A549 (cell line): ENCODE data around the gene PDS5B.

Source experiments
- CEBPB ChIP-seq, 2 experiments: fragments of >200 bp in 1 of 2; sonication (Bioruptor Twin) in 1 of 2; formaldehyde crosslinking in 1 of 2; IDR thresholded peaks; 2 replicates each; pipeline ENCODE4 v1.6.1; 2012 to 2016
- HOXA7 ChIP-seq: fragments of 250-450 bp; sonication (Bioruptor Pico); IDR thresholded peaks from 2 replicates; pipeline ENCODE4 v1.5.0; 2020; ENCODE audit warnings: mild to moderate bottlenecking, moderate library complexity
- MAFK ChIP-seq: fragments of 450-650 bp; IDR thresholded peaks from 2 replicates; pipeline ENCODE4 v1.6.1; 2014; ENCODE audit not compliant: partially characterized antibody
- POLR2A ChIP-seq: IDR thresholded peaks from 2 replicates; pipeline ENCODE4 v1.6.1; 2012; ENCODE audit warnings: mild to moderate bottlenecking, low read length
- RCOR1 ChIP-seq: fragments of 150-350 bp; IDR thresholded peaks from 2 replicates; pipeline ENCODE4 v1.6.1; 2014; ENCODE audit warnings: antibody characterized with exemption, low read length, low read depth
- REST ChIP-seq: fragments of 200-600 bp; sonication (generic); IDR thresholded peaks from 2 replicates; pipeline ENCODE4 v1.6.1; 2016; ENCODE audit warnings: antibody characterized with exemption, mild to moderate bottlenecking, moderate library complexity
- TF ChIP-seq, protein P1 (sequence below): fragments of >200 bp; sonication (Bioruptor Twin); formaldehyde crosslinking; IDR thresholded peaks from 3 replicates; pipeline ENCODE4 v1.5.1; 2016
- TF ChIP-seq, protein P2 (sequence below): fragments of 250-450 bp; sonication (Bioruptor Pico); IDR thresholded peaks from 2 replicates; pipeline ENCODE4 v1.5.0; 2021; ENCODE audit warnings: mild to moderate bottlenecking, moderate library complexity, borderline replicate concordance
- TF ChIP-seq, protein P3 (sequence below): IDR thresholded peaks from 2 replicates; pipeline ENCODE4 v1.6.1; 2012

- TF ChIP-seq, protein P1, sequence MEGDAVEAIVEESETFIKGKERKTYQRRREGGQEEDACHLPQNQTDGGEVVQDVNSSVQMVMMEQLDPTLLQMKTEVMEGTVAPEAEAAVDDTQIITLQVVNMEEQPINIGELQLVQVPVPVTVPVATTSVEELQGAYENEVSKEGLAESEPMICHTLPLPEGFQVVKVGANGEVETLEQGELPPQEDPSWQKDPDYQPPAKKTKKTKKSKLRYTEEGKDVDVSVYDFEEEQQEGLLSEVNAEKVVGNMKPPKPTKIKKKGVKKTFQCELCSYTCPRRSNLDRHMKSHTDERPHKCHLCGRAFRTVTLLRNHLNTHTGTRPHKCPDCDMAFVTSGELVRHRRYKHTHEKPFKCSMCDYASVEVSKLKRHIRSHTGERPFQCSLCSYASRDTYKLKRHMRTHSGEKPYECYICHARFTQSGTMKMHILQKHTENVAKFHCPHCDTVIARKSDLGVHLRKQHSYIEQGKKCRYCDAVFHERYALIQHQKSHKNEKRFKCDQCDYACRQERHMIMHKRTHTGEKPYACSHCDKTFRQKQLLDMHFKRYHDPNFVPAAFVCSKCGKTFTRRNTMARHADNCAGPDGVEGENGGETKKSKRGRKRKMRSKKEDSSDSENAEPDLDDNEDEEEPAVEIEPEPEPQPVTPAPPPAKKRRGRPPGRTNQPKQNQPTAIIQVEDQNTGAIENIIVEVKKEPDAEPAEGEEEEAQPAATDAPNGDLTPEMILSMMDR: no peak
- TF ChIP-seq RCOR1: no peak
- no peak for TF ChIP-seq CEBPB (IDR thresholded peaks at IDR 0.05)
- no peak for TF ChIP-seq POLR2A
- TF ChIP-seq, protein P2, sequence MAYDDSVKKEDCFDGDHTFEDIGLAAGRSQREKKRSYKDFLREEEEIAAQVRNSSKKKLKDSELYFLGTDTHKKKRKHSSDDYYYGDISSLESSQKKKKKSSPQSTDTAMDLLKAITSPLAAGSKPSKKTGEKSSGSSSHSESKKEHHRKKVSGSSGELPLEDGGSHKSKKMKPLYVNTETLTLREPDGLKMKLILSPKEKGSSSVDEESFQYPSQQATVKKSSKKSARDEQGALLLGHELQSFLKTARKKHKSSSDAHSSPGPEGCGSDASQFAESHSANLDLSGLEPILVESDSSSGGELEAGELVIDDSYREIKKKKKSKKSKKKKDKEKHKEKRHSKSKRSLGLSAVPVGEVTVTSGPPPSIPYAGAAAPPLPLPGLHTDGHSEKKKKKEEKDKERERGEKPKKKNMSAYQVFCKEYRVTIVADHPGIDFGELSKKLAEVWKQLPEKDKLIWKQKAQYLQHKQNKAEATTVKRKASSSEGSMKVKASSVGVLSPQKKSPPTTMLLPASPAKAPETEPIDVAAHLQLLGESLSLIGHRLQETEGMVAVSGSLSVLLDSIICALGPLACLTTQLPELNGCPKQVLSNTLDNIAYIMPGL (CRISPR knock-in tag): no peak
- TF ChIP-seq HOXA7: no peak
- TF ChIP-seq MAFK: no peak
- no peak for TF ChIP-seq REST
- TF ChIP-seq, protein P3, sequence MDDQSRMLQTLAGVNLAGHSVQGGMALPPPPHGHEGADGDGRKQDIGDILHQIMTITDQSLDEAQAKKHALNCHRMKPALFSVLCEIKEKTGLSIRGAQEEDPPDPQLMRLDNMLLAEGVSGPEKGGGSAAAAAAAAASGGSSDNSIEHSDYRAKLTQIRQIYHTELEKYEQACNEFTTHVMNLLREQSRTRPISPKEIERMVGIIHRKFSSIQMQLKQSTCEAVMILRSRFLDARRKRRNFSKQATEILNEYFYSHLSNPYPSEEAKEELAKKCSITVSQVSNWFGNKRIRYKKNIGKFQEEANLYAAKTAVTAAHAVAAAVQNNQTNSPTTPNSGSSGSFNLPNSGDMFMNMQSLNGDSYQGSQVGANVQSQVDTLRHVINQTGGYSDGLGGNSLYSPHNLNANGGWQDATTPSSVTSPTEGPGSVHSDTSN: no peak
Measured at GRCh38 chr13:32629313-32629712, 43.1 kb downstream of the PDS5B start.
